Uterus (tissue), 4 donors: ENCODE results near the gene NECTIN1. TPM values are rescaled to one million over a fixed set of nuclear protein-coding genes. Genes with fewer than 3 reads are reported as not detected.

Experiments used
- DNase-seq, 2 donors: peaks; one replicate each; pipeline ENCODE4 v3.0.0-alpha.2; 2019 to 2020
- H3K27ac ChIP-seq, 2 donors: fragments of 200-600 bp; sonication (generic); 1 replicate in 1 of 2; 2 replicates in 1 of 2; pipeline ENCODE4 v1.5.1; 2016 to 2018
- H3K27me3 ChIP-seq, 2 donors: fragments of 200-600 bp; sonication (generic); one replicate each; pipeline ENCODE4 v1.5.1; 2018 to 2019; ENCODE audit warnings: control low read depth in 1 of 2
- H3K36me3 ChIP-seq, 2 donors: fragments of 200-600 bp; sonication (generic); one replicate each; pipeline ENCODE4 v1.5.1; 2019; ENCODE audit warnings: control low read depth in 1 of 2
- H3K4me1 ChIP-seq, 2 donors: fragments of 200-600 bp; sonication (generic); one replicate each; pipeline ENCODE4 v1.5.1; 2018 to 2019; ENCODE audit warnings: control low read depth in 1 of 2
- H3K4me3 ChIP-seq, 2 donors: fragments of 200-600 bp; sonication (generic); 1 replicate in 1 of 2; 2 replicates in 1 of 2; pipeline ENCODE4 v1.5.1; 2018 to 2019; ENCODE audit warnings: mild to moderate bottlenecking in 1 of 2
- H3K9me3 ChIP-seq, 2 donors: fragments of 200-600 bp; sonication (generic); one replicate each; pipeline ENCODE4 v1.5.1; 2019; ENCODE audit warnings: control low read depth in 1 of 2
- POLR2A ChIP-seq, 2 donors: fragments of 450-650 bp; IDR thresholded peaks; one replicate each; pipeline ENCODE4 v1.6.1; 2016; ENCODE audit warnings: antibody characterized with exemption in 2 of 2, mild to moderate bottlenecking in 1 of 2, moderate library complexity in 1 of 2
- intact Hi-C: fragments of 100-400 bp; cut with DNase I; formaldehyde crosslinking; loops from one replicate; pipeline ENCODE4 v1.15.1; 2023; ENCODE audit warnings: low total_unique reads
- total RNA-seq, 4 donors: library from RNA; depleted of rRNA in 3 of 4; stranded (reverse); fragments of >200 nt in 3 of 4; gene quantifications; one replicate each; pipeline versions ENCODE4 v1.1.0 to v1.2.4, GENCODE V29; 2014 to 2023
- TF ChIP-seq, protein P1 (sequence below), 4 experiments: fragments of 200-600 bp in 2 of 4; fragments of 450-650 bp in 2 of 4; sonication (generic) in 2 of 4; IDR thresholded peaks; one replicate each; pipeline ENCODE4 v1.5.1; 2016 to 2019; ENCODE audit warnings: antibody characterized with exemption in 4 of 4, mild to moderate bottlenecking in 2 of 4, moderate library complexity in 1 of 4
- donor health status: DM: yes; HTN: yes; CAD: no.

Gene NECTIN1
- total RNA-seq, 4 donors from 2014 or later, result 1.3 to 10.6 (median 9.2) TPM; not detected in 1

DNA sequence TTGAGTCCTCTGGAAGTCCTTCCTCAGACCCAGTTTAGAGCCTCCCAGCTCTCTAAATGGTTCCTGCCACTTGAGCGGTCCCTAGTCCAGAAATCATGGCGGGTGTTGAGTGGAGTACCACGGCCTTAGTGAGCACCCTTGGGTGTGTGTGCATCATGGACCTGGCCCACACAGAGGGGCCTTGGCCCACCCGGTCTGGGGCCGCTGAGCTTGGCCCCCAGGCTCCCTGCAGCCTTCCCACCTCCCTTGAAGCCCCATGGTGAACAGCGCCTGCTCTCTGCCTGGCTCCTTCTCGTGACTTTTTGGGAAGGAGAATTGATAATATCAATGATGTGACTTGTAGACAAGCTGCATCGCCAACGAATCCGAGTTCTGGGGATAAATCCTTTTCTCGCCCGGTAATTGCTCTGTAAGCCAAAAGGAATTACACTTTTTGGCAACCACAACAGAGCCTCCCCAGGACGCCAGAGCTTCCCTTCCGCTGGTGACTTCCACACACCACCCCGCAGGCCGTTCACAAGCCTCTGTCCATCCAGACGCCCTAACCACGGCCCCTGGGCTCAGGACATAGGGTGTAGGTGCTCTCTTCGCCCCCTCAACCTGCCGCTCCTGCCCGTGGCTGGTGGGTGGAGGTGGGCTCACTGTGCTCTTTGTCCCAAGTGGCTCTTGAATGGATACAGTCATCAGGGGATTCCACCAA is 93.8 kb downstream of the NECTIN1 start:
- DNase-seq, result no peak
- H3K9me3 ChIP-seq, result no peaks in the 10 kb centered on the region
- H3K4me1 ChIP-seq, result no peaks in the 10 kb centered on the region
- TF ChIP-seq, protein P1, sequence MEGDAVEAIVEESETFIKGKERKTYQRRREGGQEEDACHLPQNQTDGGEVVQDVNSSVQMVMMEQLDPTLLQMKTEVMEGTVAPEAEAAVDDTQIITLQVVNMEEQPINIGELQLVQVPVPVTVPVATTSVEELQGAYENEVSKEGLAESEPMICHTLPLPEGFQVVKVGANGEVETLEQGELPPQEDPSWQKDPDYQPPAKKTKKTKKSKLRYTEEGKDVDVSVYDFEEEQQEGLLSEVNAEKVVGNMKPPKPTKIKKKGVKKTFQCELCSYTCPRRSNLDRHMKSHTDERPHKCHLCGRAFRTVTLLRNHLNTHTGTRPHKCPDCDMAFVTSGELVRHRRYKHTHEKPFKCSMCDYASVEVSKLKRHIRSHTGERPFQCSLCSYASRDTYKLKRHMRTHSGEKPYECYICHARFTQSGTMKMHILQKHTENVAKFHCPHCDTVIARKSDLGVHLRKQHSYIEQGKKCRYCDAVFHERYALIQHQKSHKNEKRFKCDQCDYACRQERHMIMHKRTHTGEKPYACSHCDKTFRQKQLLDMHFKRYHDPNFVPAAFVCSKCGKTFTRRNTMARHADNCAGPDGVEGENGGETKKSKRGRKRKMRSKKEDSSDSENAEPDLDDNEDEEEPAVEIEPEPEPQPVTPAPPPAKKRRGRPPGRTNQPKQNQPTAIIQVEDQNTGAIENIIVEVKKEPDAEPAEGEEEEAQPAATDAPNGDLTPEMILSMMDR (IDR thresholded peaks at IDR 0.05), result no peak
- TF ChIP-seq POLR2A (IDR thresholded peaks at IDR 0.05), result no peak
- intact Hi-C loops, result no loop called here
- no peak overlapping the region for H3K4me3 ChIP-seq
- H3K27ac ChIP-seq, result no peak overlapping the region
- no peaks in the 10 kb centered on the region for H3K36me3 ChIP-seq
- no peaks in the 10 kb centered on the region for H3K27me3 ChIP-seq

DNA sequence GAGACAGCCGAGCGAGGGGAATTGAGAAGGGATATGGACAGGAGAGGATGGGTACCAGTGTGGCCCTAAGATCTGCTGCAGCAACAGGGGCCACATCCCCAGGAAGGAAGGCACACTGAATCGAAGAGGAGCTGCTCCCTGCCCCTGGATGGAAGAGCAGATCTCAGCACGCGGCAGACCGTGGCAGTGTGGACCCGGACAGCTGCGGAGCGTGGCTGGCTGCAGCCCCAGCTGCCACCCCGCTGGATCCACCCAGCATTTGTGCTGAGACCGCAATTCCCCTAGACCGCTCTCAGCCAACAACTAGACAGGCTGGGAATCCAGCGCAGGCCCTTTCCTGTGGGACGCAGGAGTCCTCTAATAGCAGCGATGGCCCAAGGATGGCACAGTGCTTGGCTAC is 94.7 kb downstream of the NECTIN1 start:
- no peaks in the 10 kb centered on the region for H3K4me1 ChIP-seq
- H3K27ac ChIP-seq, result no peak overlapping the region
- no peaks in the 10 kb centered on the region for H3K9me3 ChIP-seq
- no peak overlapping the region for H3K4me3 ChIP-seq
- TF ChIP-seq, protein P1 (IDR thresholded peaks at IDR 0.05), result no peak
- TF ChIP-seq POLR2A (IDR thresholded peaks at IDR 0.05), result no peak
- no peaks in the 10 kb centered on the region for H3K36me3 ChIP-seq
- intact Hi-C loops, result no loop called here
- DNase-seq, result no peak
- H3K27me3 ChIP-seq, result no peaks in the 10 kb centered on the region

DNA sequence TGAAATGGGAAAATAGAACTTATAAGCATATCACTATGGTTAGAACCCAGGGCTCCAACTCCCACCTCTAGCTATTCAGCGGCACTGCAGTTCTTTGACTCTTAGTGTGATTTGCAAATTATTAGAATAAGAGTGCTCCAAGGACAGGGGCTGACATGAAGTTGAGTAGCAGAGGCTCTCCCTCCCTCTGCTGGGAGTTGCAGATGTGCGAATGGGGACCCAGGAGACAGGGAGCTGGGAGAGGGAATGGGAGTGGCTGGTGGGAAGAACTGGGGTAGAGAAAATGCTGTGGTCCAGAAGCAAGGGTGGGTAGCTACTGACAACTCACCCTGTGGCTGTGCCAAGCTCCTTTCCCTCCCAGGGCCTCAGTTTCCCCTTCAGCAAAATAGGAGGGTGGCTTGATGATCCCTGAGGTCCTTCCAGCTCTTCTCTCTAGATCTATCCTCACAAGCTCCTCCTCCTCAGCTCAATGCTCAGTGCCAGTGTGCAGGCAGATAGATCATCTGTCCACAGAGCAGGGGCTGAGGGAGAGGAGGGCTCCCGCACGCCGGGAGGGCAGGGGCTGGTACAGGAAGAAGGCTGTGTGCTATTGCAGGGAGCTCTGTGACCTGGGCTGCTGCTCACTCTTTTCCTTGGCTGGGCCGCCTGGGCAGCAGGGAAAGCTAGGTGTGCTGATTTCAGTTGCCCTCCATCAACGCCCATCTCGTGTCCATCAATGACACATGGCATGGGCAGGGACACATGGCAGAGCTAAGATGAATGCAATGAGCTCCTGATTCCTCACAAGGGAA is 99.0 kb downstream of the NECTIN1 start:
- intact Hi-C loops, result no loop called here
- TF ChIP-seq, protein P1 (IDR thresholded peaks at IDR 0.05), result no peak
- TF ChIP-seq POLR2A (IDR thresholded peaks at IDR 0.05), result no peak
- H3K27me3 ChIP-seq, result no peaks in the 10 kb centered on the region

DNA sequence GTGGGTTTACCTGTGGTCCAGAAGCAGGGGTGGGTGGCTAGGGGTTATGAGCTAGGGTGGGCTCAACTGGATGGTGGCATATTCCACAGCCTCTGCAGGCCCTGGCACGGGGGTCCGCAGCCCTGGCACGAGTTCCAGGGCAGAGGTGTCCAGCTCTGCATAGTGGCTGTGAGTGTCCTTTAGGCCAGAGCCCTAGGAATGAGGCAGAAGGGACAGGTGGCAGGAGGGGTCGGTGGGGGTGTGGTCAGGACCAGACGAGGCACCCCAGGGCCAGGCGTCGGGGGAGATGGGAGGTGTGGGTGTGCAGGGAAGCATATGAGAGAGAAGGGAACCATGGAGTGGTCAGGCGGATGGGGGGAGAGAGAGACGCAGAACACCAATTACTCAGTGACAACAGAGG is 99.9 kb downstream of the NECTIN1 start:
- no peaks in the 10 kb centered on the region for H3K9me3 ChIP-seq
- H3K36me3 ChIP-seq, result no peaks in the 10 kb centered on the region
- H3K4me3 ChIP-seq, result no peak overlapping the region
- TF ChIP-seq, protein P1 (IDR thresholded peaks at IDR 0.05), result no peak
- TF ChIP-seq POLR2A (IDR thresholded peaks at IDR 0.05), result no peak
- no peak overlapping the region for H3K27ac ChIP-seq
- no peaks in the 10 kb centered on the region for H3K27me3 ChIP-seq
- no peaks in the 10 kb centered on the region for H3K4me1 ChIP-seq
- intact Hi-C loops, result no loop called here
- DNase-seq, result no peak

More for the DNA sequence above, 99.0 kb downstream of the NECTIN1 start:
- Histone ChIP-seq H3K27ac (no peak overlapping the region), H3K9me3 (no peaks in the 10 kb centered on the region), H3K4me1 (no peaks in the 10 kb centered on the region), H3K4me3 (no peak overlapping the region), H3K36me3 (no peaks in the 10 kb centered on the region)
- DNase-seq, result no peak

DNA sequence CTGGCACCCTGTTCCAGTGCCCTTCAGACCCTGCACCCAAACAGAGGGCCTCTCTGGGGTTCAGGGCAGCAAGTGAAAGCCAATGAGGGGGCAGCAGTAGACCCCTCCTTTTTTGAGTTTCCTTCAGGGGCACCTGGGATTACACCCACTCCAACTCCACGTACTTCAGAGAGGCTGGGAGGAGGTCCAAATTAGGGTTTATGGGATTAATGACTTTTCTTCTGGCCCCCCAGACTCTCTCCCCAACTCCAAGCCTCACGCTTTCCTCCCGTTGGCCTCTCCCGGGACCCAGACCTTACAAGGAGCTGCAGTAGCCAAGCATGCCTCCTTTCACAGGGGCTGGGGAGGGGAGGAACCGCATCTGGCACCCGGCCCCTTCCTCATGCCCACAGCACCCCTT is 101.7 kb downstream of the NECTIN1 start:
- H3K4me1 ChIP-seq, result no peaks in the 10 kb centered on the region

More for the DNA sequence above, 101.7 kb downstream of the NECTIN1 start:
- DNase-seq, result no peak
- Histone ChIP-seq H3K9me3 (no peaks in the 10 kb centered on the region), H3K36me3 (no peaks in the 10 kb centered on the region), H3K4me3 (no peak overlapping the region), H3K27ac (no peak overlapping the region), H3K27me3 (no peaks in the 10 kb centered on the region)
- intact Hi-C loops, result no loop called here
- TF ChIP-seq, protein P1 (IDR thresholded peaks at IDR 0.05), result no peak
- no peak for TF ChIP-seq POLR2A (IDR thresholded peaks at IDR 0.05)
